C4-2B (cell line): ENCODE measurements around the gene STK16.

Experiments
- CTCF ChIP-seq: fragments of 450-650 bp; conservative IDR thresholded peaks from 2 replicates; pipeline ENCODE4 v1.5.1; 2017; ENCODE audit warnings: mild to moderate bottlenecking
- ZFX ChIP-seq: fragments of 450-650 bp; IDR thresholded peaks from 2 replicates; pipeline ENCODE4 v1.6.1; 2017

- TF ChIP-seq CTCF (no peak), ZFX (no peak)
These were observed 28.7 kb downstream of the STK16 start for GRCh38 chr2:219273937-219274336.
